GM12878 (cell line): ENCODE results near the gene RND2. TPM values are rescaled to one million over a fixed set of nuclear protein-coding genes. Genes with fewer than 3 reads are reported as not detected.

ENCODE experiments used
- ATAC-seq: fragments of 200-7000 bp; cut with Tn5 transposase; 3 replicates; pipeline ENCODE4 v1.9.1; 2020; ENCODE audit warnings: mild to moderate bottlenecking, moderate library complexity
- BruUV-seq: library from RNA; stranded (reverse); fragments of 400-500 nt; replicated peaks from 2 replicates; lab custom pipeline; 2021; lab: Mats Ljungman, UMichigan
- CTCF ChIA-PET: fragments of 300-600 bp; sonication (Branson Sonifier 250); formaldehyde crosslinking; extraction: SDS; loops from one replicate; lab custom pipeline; 2021; ENCODE audit warnings: inconsistent platforms; lab: Yijun Ruan, JAX
- POLR2A ChIA-PET: fragments of 350-600 bp; formaldehyde crosslinking; extraction: SDS; loops from one replicate; lab custom pipeline; 2021; ENCODE audit warnings: inconsistent platforms; lab: Charles Lee
- RAD21 ChIA-PET: fragments of 300-600 bp; sonication (Branson Sonifier 250); formaldehyde crosslinking; loops from one replicate; lab custom pipeline; 2023; ENCODE audit warnings: antibody characterized with exemption; ENCODE audit not compliant: unreplicated experiment; lab: Charles Lee
- SMC1A ChIA-PET: fragments of 300-600 bp; sonication (Branson Sonifier 250); formaldehyde crosslinking; loops from one replicate; lab custom pipeline; 2023; ENCODE audit not compliant: unreplicated experiment, uncharacterized antibody; lab: Charles Lee
- DNase-seq: peaks from one replicate; pipeline ENCODE4 v3.0.0-alpha.2; 2011; ENCODE audit warnings: low read depth, low spot score
- FAIRE-seq: peaks from 3 replicates; lab custom pipeline; 2011; peaks lifted over from hg19 to GRCh38; lab: Jason Lieb, UNC
- H2AFZ ChIP-seq: 2 replicates; pipeline ENCODE4 v1.6.0; 2011; ENCODE audit warnings: low read depth, low read length, control low read depth; ENCODE audit not compliant: control insufficient read depth
- H3K27ac ChIP-seq: 2 replicates; pipeline ENCODE4 v1.5.1; 2011; ENCODE audit warnings: control low read depth; ENCODE audit not compliant: control insufficient read depth, insufficient read depth
- H3K27me3 ChIP-seq, 2 experiments: replicated peaks in 1 of 2; 2 replicates each; pipeline versions ENCODE4 v1.6.0 to v1.6.1; 2011; ENCODE audit warnings: low read length in 1 of 2; ENCODE audit not compliant: control insufficient read depth in 2 of 2, insufficient read depth in 2 of 2
- H3K36me3 ChIP-seq, 2 experiments: 2 replicates each; pipeline ENCODE4 v1.5.1; 2011; ENCODE audit warnings: low read length in 1 of 2; ENCODE audit not compliant: control insufficient read depth in 2 of 2, insufficient read depth in 2 of 2
- H3K4me1 ChIP-seq: 2 replicates; pipeline ENCODE4 v1.6.1; 2011; ENCODE audit warnings: mild to moderate bottlenecking, low read length, moderate library complexity, mixed read lengths; ENCODE audit not compliant: control insufficient read depth, insufficient read depth
- H3K4me2 ChIP-seq: 2 replicates; pipeline ENCODE4 v1.6.0; 2011; ENCODE audit warnings: control low read depth; ENCODE audit not compliant: control insufficient read depth, insufficient read depth
- H3K4me3 ChIP-seq: fragments of 200-600 bp; sonication (generic); 2 replicates; pipeline ENCODE4 v1.5.1; 2016
- H3K79me2 ChIP-seq: 2 replicates; pipeline ENCODE4 v1.6.0; 2011; ENCODE audit warnings: low read length; ENCODE audit not compliant: control insufficient read depth, insufficient read depth
- H3K9ac ChIP-seq: 2 replicates; pipeline ENCODE4 v1.8.0; 2011; ENCODE audit warnings: low read length, control low read depth, mixed read lengths; ENCODE audit not compliant: control insufficient read depth, insufficient read depth
- H3K9me3 ChIP-seq: replicated peaks from 3 replicates; pipeline ENCODE4 v1.5.1; 2011; ENCODE audit warnings: mild to moderate bottlenecking, low read length; ENCODE audit not compliant: control insufficient read depth, insufficient read depth
- H4K20me1 ChIP-seq: 2 replicates; pipeline ENCODE4 v1.6.0; 2011; ENCODE audit not compliant: control insufficient read depth, insufficient read depth
- ATF2 ChIP-seq: IDR thresholded peaks from 2 replicates; pipeline ENCODE4 v1.6.1; 2012; ENCODE audit warnings: low read length, inconsistent platforms
- BMI1 ChIP-seq: fragments of 450-650 bp; IDR thresholded peaks from 2 replicates; pipeline ENCODE4 v1.6.1; 2016; ENCODE audit warnings: mild to moderate bottlenecking, moderate library complexity, borderline replicate concordance
- BRCA1 ChIP-seq: IDR thresholded peaks from 2 replicates; pipeline ENCODE4 v1.6.1; 2011; ENCODE audit warnings: low read depth, low read length, improper control_type of control experiment
- JUNB ChIP-seq: IDR thresholded peaks from 2 replicates; pipeline ENCODE4 v1.6.1; 2016; ENCODE audit warnings: antibody characterized with exemption, mild to moderate bottlenecking
- KDM1A ChIP-seq: fragments of 200-600 bp; sonication (generic); IDR thresholded peaks from 2 replicates; pipeline ENCODE4 v1.6.1; 2016; ENCODE audit warnings: borderline replicate concordance
- MYC ChIP-seq: IDR thresholded peaks from 2 replicates; pipeline ENCODE4 v1.6.1; 2011; ENCODE audit warnings: mild to moderate bottlenecking, low read length, moderate library complexity, inconsistent platforms; ENCODE audit not compliant: insufficient read depth, insufficient replicate concordance, insufficient read length, severe bottlenecking
- NFIC ChIP-seq: IDR thresholded peaks from 2 replicates; pipeline ENCODE4 v1.6.1; 2012; ENCODE audit warnings: low read depth, mild to moderate bottlenecking, inconsistent platforms, low read length, moderate library complexity
- POLR2AphosphoS5 ChIP-seq: IDR thresholded peaks from 2 replicates; pipeline ENCODE4 v1.6.1; 2011; ENCODE audit warnings: mild to moderate bottlenecking, low read length, inconsistent platforms
- POU2F2 ChIP-seq: IDR thresholded peaks from 3 replicates; pipeline ENCODE4 v1.6.1; 2011; ENCODE audit warnings: low read depth, mild to moderate bottlenecking, low read length, borderline replicate concordance
- SPI1 ChIP-seq: IDR thresholded peaks from 2 replicates; pipeline ENCODE4 v1.6.1; 2011; ENCODE audit warnings: low read depth, mild to moderate bottlenecking, low read length, moderate library complexity, borderline replicate concordance; ENCODE audit not compliant: insufficient read depth
- TCF7 ChIP-seq: IDR thresholded peaks from 2 replicates; pipeline ENCODE4 v1.6.1; 2014; ENCODE audit warnings: antibody characterized with exemption, borderline replicate concordance
- ZNF24 ChIP-seq: fragments of 450-650 bp; IDR thresholded peaks from 2 replicates; pipeline ENCODE4 v1.6.1; 2017; ENCODE audit warnings: antibody characterized with exemption, mild to moderate bottlenecking
- WGBS: methylation state at CpG from one replicate; pipeline ENCODE4 v1.1.6; 2016; ENCODE audit warnings: low lambda C conversion rate; ENCODE audit not compliant: insufficient replicate concordance, insufficient coverage; ENCODE audit errors: missing lambda C conversion rate; 5-methylcytosine and 5-hydroxymethylcytosine counted together
- in situ Hi-C: fragments of 300-500 bp; cut with MboI; formaldehyde crosslinking; loops from 9 replicates; pipeline ENCODE4 v1.14.3; 2018; ENCODE audit warnings: mixed read lengths
- intact Hi-C: fragments of 100-400 bp; cut with micrococcal nuclease; formaldehyde crosslinking; loops from one replicate; pipeline ENCODE4 v1.14.2; 2022; ENCODE audit not compliant: unreplicated experiment
- polyA plus RNA-seq, 11 experiments: library from polyadenylated mRNA; depleted of rRNA in 4 of 11; unstranded in 6 of 11; stranded (reverse) in 5 of 11; fragments of >200 nt; fragmentation: Nextera tagmentation in 4 of 11; fragmentation: Illumina TruSeq in 1 of 11; extraction: Ambion mirVana in 4 of 11; extraction: Trizol in 1 of 11; gene quantifications; 1 replicate in 1 of 11; 2 replicates in 10 of 11; pipeline versions ENCODE4 v1.2.1 to v1.2.3, GENCODE V29; 2011 to 2016; ENCODE audit warnings: inconsistent platforms in 2 of 11, missing spikeins in 2 of 11, low read depth in 1 of 11
- total RNA-seq, 4 experiments: library from RNA; depleted of rRNA in 3 of 4; stranded (reverse); fragments of >200 nt in 3 of 4; fragmentation: Illumina TruSeq in 1 of 4; extraction: Trizol in 1 of 4; gene quantifications; 2 replicates each; pipeline versions ENCODE4 v1.2.1 to v1.2.3, GENCODE V29; 2013 to 2021
- TF ChIP-seq, protein P1 (sequence below): fragments of 450-650 bp; IDR thresholded peaks from 2 replicates; pipeline ENCODE4 v1.6.1; 2016; ENCODE audit warnings: mild to moderate bottlenecking

The RND2 gene
- total and polyA plus RNA-seq, 10 of the 15 experiments (the other 5 are each of a cell fraction or from before 2014, with no cell fraction given) = 0.01 to 0.05 (median 0.03) TPM; not detected in 6

DNA sequence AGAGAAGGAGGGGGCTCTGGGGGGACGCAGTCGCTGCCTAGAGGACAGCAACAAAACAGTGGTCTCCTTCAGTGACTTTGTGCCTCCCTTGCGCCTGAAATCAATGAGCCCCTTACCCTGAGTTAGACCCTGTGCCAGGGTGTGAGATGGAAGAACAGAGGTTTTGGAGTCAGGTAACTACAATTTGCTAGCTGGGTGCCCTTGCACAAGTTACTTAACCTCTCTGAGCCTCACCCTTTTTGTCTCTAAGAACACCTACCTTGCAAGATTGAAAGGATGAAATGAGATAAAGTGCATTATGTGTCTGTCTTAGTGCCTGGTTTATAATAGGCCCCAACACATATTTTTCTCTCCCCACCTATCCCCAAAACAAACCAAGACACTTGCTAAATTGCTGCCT is 9.9 kb downstream of the RND2 start (continued):
- TF ChIP-seq, protein P1, sequence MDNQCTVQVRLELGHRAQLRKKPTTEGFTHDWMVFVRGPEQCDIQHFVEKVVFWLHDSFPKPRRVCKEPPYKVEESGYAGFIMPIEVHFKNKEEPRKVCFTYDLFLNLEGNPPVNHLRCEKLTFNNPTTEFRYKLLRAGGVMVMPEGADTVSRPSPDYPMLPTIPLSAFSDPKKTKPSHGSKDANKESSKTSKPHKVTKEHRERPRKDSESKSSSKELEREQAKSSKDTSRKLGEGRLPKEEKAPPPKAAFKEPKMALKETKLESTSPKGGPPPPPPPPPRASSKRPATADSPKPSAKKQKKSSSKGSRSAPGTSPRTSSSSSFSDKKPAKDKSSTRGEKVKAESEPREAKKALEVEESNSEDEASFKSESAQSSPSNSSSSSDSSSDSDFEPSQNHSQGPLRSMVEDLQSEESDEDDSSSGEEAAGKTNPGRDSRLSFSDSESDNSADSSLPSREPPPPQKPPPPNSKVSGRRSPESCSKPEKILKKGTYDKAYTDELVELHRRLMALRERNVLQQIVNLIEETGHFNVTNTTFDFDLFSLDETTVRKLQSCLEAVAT = no peak
- TF ChIP-seq SPI1 = no peak

GRCh38 chr17:43039646-43040045 is 14.6 kb downstream of the RND2 start:
- POLR2A ChIA-PET = no interaction called here
- Histone ChIP-seq H3K9ac (no peak overlapping the region), H3K4me3 (no peak overlapping the region), H4K20me1 (no peaks in the 10 kb centered on the region), H3K4me2 (no peak overlapping the region), H3K9me3 (no peaks in the 10 kb centered on the region), H3K79me2 (no peaks in the 10 kb centered on the region)
- in situ Hi-C loops = no loop called here
- CTCF ChIA-PET = no interaction called here
- no peak for FAIRE-seq
- intact Hi-C loops = no loop called here
- RAD21 ChIA-PET = no interaction called here
- TF ChIP-seq KDM1A (no peak), TCF7 (no peak), BMI1 (no peak), POLR2AphosphoS5 (no peak), MYC (no peak), POU2F2 (no peak), BRCA1 (no peak), ZNF24 (no peak), JUNB (no peak), NFIC (no peak), ATF2 (no peak)
- TF ChIP-seq, all 136 proteins: peak for 0
- Histone ChIP-seq H3K27me3 (no peaks in the 10 kb centered on the region), H3K27ac (no peak overlapping the region), H3K36me3 (0 out of 4 replicates have a peak, but pooled peaks cover 0 to 7% of the 10 kb centered on the region in 2 experiments), H3K4me1 (no peaks in the 10 kb centered on the region), H2AFZ (no peak overlapping the region)
- 95% methylated on average over 2 of the region's 2 CpGs for WGBS
- ATAC-seq (no peak), DNase-seq (no peak)
- SMC1A ChIA-PET = no interaction called here
- no TSS peak for BruUV-seq
